HEK293 (cell line): ENCODE data around the gene KLLN.

ENCODE experiments used
- CTCF ChIA-PET: fragments of 350-600 bp; formaldehyde crosslinking; extraction: SDS; loops from one replicate; lab custom pipeline; 2021; ENCODE audit warnings: antibody characterized with exemption; lab: Yijun Ruan, JAX
- POLR2A ChIA-PET: fragments of 300-600 bp; formaldehyde crosslinking; extraction: SDS; loops from one replicate; lab custom pipeline; 2020; ENCODE audit warnings: antibody characterized with exemption, inconsistent platforms; lab: Yijun Ruan, JAX
- H3K27ac ChIP-seq: fragments of 200-500 bp; sonication (Bioruptor generic); 2 replicates; pipeline ENCODE4 v1.5.1; 2014; ENCODE audit warnings: low read depth, low read length, control low read depth, inconsistent platforms; ENCODE audit errors: extremely low read depth
- H3K36me3 ChIP-seq, 2 experiments: fragments of 200-500 bp in 1 of 2; sonication (Bioruptor generic) in 1 of 2; 1 replicate in 1 of 2; 2 replicates in 1 of 2; pipeline ENCODE4 v1.5.1; 2014 to 2017; ENCODE audit warnings: inconsistent platforms in 2 of 2, low read length in 2 of 2; ENCODE audit not compliant: control insufficient read depth in 2 of 2, insufficient read depth in 1 of 2
- H3K4me1 ChIP-seq: fragments of 200-500 bp; sonication (Bioruptor generic); 2 replicates; pipeline ENCODE4 v1.5.1; 2014; ENCODE audit warnings: mild to moderate bottlenecking, low read length, inconsistent platforms; ENCODE audit not compliant: control insufficient read depth, insufficient read depth
- H3K4me3 ChIP-seq: 2 replicates; pipeline ENCODE4 v1.5.1; 2011; ENCODE audit warnings: low read depth, mild to moderate bottlenecking, control low read depth, low read length, moderate library complexity
- H3K9me3 ChIP-seq: fragments of 200-500 bp; sonication (Bioruptor generic); 2 replicates; pipeline ENCODE4 v1.5.1; 2014; ENCODE audit warnings: low read depth, low read length, inconsistent platforms; ENCODE audit not compliant: control insufficient read depth, insufficient read depth
- IKZF3 ChIP-seq: fragments of 450-650 bp; IDR thresholded peaks from 2 replicates; pipeline ENCODE4 v1.5.0; 2018; ENCODE audit warnings: missing biosample characterization, mild to moderate bottlenecking, missing genetic modification characterization, moderate library complexity
- OSR2 ChIP-seq: fragments of 450-650 bp; formaldehyde crosslinking; IDR thresholded peaks from 2 replicates; pipeline ENCODE4 v1.5.1; 2016; ENCODE audit warnings: missing biosample characterization, missing genetic modification characterization
- SP2 ChIP-seq: fragments of 450-650 bp; formaldehyde crosslinking; IDR thresholded peaks from 2 replicates; pipeline ENCODE4 v1.5.1; 2016; ENCODE audit warnings: missing biosample characterization, missing genetic modification characterization
- SP7 ChIP-seq: fragments of 450-650 bp; formaldehyde crosslinking; IDR thresholded peaks from 2 replicates; pipeline ENCODE4 v1.5.1; 2016; ENCODE audit warnings: missing biosample characterization, missing genetic modification characterization
- TCF7L2 ChIP-seq: IDR thresholded peaks from 2 replicates; pipeline ENCODE4 v1.6.1; 2011; ENCODE audit warnings: low read depth, mild to moderate bottlenecking, inconsistent platforms, low read length, moderate library complexity, borderline replicate concordance
- YY1 ChIP-seq: fragments of 450-650 bp; formaldehyde crosslinking; IDR thresholded peaks from 2 replicates; pipeline ENCODE4 v1.5.1; 2018; ENCODE audit warnings: missing biosample characterization, missing genetic modification characterization
- ZBTB10 ChIP-seq: fragments of 450-650 bp; formaldehyde crosslinking; IDR thresholded peaks from 2 replicates; pipeline ENCODE4 v1.5.1; 2016; ENCODE audit warnings: missing biosample characterization, missing genetic modification characterization
- ZBTB48 ChIP-seq: fragments of 450-650 bp; formaldehyde crosslinking; IDR thresholded peaks from 2 replicates; pipeline ENCODE4 v1.5.1; 2016; ENCODE audit warnings: missing biosample characterization, missing genetic modification characterization
- ZNF132 ChIP-seq: fragments of 450-650 bp; formaldehyde crosslinking; IDR thresholded peaks from 2 replicates; pipeline ENCODE4 v1.5.1; 2017; ENCODE audit warnings: missing biosample characterization, missing genetic modification characterization, borderline replicate concordance
- ZNF292 ChIP-seq: fragments of 450-650 bp; formaldehyde crosslinking; IDR thresholded peaks from 2 replicates; pipeline ENCODE4 v1.5.1; 2016; ENCODE audit warnings: low read depth, missing biosample characterization, missing genetic modification characterization, borderline replicate concordance
- ZNF302 ChIP-seq: fragments of 450-650 bp; formaldehyde crosslinking; IDR thresholded peaks from 2 replicates; pipeline ENCODE4 v1.5.1; 2016; ENCODE audit warnings: missing biosample characterization, missing genetic modification characterization, low read depth
- ZNF341 ChIP-seq: fragments of 450-650 bp; formaldehyde crosslinking; IDR thresholded peaks from 2 replicates; pipeline ENCODE4; 2016; ENCODE audit warnings: low read depth, missing biosample characterization, missing genetic modification characterization
- ZNF391 ChIP-seq: fragments of 450-650 bp; formaldehyde crosslinking; IDR thresholded peaks from 2 replicates; pipeline ENCODE4 v1.5.1; 2016; ENCODE audit warnings: low read depth, missing biosample characterization, missing genetic modification characterization, borderline replicate concordance
- ZNF529 ChIP-seq: fragments of 450-650 bp; formaldehyde crosslinking; IDR thresholded peaks from 2 replicates; pipeline ENCODE4 v1.5.1; 2017; ENCODE audit warnings: missing genetic modification characterization, missing biosample characterization; ENCODE audit not compliant: insufficient replicate concordance
- ZNF600 ChIP-seq: fragments of 450-650 bp; formaldehyde crosslinking; IDR thresholded peaks from 2 replicates; pipeline ENCODE4 v1.5.1; 2016; ENCODE audit warnings: missing biosample characterization, missing genetic modification characterization
- ZNF626 ChIP-seq: fragments of 450-650 bp; sonication (Bioruptor Pico); formaldehyde crosslinking; IDR thresholded peaks from 2 replicates; pipeline ENCODE4 v1.5.1; 2018; ENCODE audit warnings: missing biosample characterization, missing genetic modification characterization, inconsistent platforms
- ZNF660 ChIP-seq: fragments of 450-650 bp; IDR thresholded peaks from 2 replicates; pipeline ENCODE4 v1.5.1; 2018; ENCODE audit warnings: missing biosample characterization, mild to moderate bottlenecking, missing genetic modification characterization
- ZNF791 ChIP-seq: fragments of 450-650 bp; formaldehyde crosslinking; IDR thresholded peaks from 2 replicates; pipeline ENCODE4 v1.5.1; 2016; ENCODE audit warnings: missing biosample characterization, missing genetic modification characterization
- TF ChIP-seq, protein P1 (sequence below): fragments of 450-650 bp; formaldehyde crosslinking; IDR thresholded peaks from 2 replicates; pipeline ENCODE4 v1.5.1; 2017; ENCODE audit warnings: missing biosample characterization, missing genetic modification characterization
- TF ChIP-seq, protein P2 (sequence below): fragments of 450-650 bp; formaldehyde crosslinking; IDR thresholded peaks from 2 replicates; pipeline ENCODE4 v1.5.1; 2016; ENCODE audit warnings: missing biosample characterization, missing genetic modification characterization, low read depth
- TF ChIP-seq, protein P3 (sequence below): fragments of 450-650 bp; formaldehyde crosslinking; IDR thresholded peaks from 2 replicates; pipeline ENCODE4 v1.5.1; 2016; ENCODE audit warnings: missing biosample characterization, missing genetic modification characterization
- TF ChIP-seq, protein P4 (sequence below): fragments of 450-650 bp; formaldehyde crosslinking; IDR thresholded peaks from 2 replicates; pipeline ENCODE4 v1.5.1; 2016; ENCODE audit warnings: missing biosample characterization, missing genetic modification characterization, borderline replicate concordance
- TF ChIP-seq, protein P5 (sequence below): fragments of 450-650 bp; formaldehyde crosslinking; IDR thresholded peaks from 2 replicates; pipeline ENCODE4 v1.5.1; 2016; ENCODE audit warnings: missing biosample characterization, missing genetic modification characterization
- TF ChIP-seq, protein P6 (sequence below): fragments of 450-650 bp; formaldehyde crosslinking; IDR thresholded peaks from 2 replicates; pipeline ENCODE4 v1.5.1; 2017; ENCODE audit warnings: missing biosample characterization, missing genetic modification characterization

Gene KLLN

DNA sequence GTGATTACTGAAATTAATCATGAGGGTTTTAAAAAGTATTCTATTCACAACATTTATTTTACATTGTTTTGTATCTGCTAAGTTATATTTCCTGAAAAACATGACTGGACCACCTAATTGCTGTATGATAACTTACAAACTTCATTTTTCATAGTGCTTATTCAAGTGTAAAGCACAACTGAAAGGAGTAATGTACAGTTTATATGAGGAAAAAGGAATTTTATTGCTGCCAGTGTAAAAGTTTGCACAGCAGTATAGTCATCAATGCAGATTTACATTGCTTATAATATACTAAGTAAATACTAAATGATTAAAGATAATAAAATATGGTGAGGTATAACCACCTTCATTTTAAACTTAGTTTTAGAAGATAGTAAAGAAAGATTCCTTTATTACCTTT is 4.1 kb upstream of the KLLN start:
- POLR2A ChIA-PET = no interaction called here
- H3K27ac ChIP-seq = no peak overlapping the region
- TF ChIP-seq ZNF132 (no peak), OSR2 (tag by site-specific recombination) (peak; percentile 15; the same call in 1 of the 2 replicates), ZNF626 (tag by site-specific recombination) (no peak), ZNF292 (tag by site-specific recombination) (no peak), ZNF529 (tag by site-specific recombination) (peak; percentile 7), ZNF391 (tag by site-specific recombination) (no peak), IKZF3 (peak; percentile 53; the same call in 1 of the 2 replicates), ZBTB48 (tag by site-specific recombination) (no peak), ZNF791 (tag by site-specific recombination) (no peak), ZNF341 (tag by site-specific recombination) (no peak), ZNF600 (tag by site-specific recombination) (no peak), YY1 (tag by site-specific recombination) (no peak), TCF7L2 (no peak), ZNF660 (no peak), ZNF302 (tag by site-specific recombination) (no peak), SP2 (tag by site-specific recombination) (no peak), ZBTB10 (no peak), SP7 (tag by site-specific recombination) (no peak)
- TF ChIP-seq, protein P1, sequence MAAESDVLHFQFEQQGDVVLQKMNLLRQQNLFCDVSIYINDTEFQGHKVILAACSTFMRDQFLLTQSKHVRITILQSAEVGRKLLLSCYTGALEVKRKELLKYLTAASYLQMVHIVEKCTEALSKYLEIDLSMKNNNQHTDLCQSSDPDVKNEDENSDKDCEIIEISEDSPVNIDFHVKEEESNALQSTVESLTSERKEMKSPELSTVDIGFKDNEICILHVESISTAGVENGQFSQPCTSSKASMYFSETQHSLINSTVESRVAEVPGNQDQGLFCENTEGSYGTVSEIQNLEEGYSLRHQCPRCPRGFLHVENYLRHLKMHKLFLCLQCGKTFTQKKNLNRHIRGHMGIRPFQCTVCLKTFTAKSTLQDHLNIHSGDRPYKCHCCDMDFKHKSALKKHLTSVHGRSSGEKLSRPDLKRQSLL (tag by site-specific recombination) = no peak
- TF ChIP-seq, protein P2, sequence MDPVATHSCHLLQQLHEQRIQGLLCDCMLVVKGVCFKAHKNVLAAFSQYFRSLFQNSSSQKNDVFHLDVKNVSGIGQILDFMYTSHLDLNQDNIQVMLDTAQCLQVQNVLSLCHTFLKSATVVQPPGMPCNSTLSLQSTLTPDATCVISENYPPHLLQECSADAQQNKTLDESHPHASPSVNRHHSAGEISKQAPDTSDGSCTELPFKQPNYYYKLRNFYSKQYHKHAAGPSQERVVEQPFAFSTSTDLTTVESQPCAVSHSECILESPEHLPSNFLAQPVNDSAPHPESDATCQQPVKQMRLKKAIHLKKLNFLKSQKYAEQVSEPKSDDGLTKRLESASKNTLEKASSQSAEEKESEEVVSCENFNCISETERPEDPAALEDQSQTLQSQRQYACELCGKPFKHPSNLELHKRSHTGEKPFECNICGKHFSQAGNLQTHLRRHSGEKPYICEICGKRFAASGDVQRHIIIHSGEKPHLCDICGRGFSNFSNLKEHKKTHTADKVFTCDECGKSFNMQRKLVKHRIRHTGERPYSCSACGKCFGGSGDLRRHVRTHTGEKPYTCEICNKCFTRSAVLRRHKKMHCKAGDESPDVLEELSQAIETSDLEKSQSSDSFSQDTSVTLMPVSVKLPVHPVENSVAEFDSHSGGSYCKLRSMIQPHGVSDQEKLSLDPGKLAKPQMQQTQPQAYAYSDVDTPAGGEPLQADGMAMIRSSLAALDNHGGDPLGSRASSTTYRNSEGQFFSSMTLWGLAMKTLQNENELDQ = no peak
- TF ChIP-seq, protein P3, sequence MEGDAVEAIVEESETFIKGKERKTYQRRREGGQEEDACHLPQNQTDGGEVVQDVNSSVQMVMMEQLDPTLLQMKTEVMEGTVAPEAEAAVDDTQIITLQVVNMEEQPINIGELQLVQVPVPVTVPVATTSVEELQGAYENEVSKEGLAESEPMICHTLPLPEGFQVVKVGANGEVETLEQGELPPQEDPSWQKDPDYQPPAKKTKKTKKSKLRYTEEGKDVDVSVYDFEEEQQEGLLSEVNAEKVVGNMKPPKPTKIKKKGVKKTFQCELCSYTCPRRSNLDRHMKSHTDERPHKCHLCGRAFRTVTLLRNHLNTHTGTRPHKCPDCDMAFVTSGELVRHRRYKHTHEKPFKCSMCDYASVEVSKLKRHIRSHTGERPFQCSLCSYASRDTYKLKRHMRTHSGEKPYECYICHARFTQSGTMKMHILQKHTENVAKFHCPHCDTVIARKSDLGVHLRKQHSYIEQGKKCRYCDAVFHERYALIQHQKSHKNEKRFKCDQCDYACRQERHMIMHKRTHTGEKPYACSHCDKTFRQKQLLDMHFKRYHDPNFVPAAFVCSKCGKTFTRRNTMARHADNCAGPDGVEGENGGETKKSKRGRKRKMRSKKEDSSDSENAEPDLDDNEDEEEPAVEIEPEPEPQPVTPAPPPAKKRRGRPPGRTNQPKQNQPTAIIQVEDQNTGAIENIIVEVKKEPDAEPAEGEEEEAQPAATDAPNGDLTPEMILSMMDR (tag by site-specific recombination) = no peak
- TF ChIP-seq, protein P4, sequence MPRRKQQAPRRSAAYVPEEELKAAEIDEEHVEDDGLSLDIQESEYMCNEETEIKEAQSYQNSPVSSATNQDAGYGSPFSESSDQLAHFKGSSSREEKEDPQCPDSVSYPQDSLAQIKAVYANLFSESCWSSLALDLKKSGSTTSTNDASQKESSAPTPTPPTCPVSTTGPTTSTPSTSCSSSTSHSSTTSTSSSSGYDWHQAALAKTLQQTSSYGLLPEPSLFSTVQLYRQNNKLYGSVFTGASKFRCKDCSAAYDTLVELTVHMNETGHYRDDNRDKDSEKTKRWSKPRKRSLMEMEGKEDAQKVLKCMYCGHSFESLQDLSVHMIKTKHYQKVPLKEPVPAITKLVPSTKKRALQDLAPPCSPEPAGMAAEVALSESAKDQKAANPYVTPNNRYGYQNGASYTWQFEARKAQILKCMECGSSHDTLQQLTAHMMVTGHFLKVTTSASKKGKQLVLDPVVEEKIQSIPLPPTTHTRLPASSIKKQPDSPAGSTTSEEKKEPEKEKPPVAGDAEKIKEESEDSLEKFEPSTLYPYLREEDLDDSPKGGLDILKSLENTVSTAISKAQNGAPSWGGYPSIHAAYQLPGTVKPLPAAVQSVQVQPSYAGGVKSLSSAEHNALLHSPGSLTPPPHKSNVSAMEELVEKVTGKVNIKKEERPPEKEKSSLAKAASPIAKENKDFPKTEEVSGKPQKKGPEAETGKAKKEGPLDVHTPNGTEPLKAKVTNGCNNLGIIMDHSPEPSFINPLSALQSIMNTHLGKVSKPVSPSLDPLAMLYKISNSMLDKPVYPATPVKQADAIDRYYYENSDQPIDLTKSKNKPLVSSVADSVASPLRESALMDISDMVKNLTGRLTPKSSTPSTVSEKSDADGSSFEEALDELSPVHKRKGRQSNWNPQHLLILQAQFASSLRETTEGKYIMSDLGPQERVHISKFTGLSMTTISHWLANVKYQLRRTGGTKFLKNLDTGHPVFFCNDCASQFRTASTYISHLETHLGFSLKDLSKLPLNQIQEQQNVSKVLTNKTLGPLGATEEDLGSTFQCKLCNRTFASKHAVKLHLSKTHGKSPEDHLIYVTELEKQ (tag by site-specific recombination) = no peak
- TF ChIP-seq, protein P5, sequence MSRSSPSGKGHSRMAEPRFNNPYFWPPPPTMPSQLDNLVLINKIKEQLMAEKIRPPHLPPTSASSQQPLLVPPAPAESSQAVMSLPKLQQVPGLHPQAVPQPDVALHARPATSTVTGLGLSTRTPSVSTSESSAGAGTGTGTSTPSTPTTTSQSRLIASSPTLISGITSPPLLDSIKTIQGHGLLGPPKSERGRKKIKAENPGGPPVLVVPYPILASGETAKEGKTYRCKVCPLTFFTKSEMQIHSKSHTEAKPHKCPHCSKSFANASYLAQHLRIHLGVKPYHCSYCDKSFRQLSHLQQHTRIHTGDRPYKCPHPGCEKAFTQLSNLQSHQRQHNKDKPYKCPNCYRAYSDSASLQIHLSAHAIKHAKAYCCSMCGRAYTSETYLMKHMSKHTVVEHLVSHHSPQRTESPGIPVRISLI = no peak
- TF ChIP-seq, protein P6, sequence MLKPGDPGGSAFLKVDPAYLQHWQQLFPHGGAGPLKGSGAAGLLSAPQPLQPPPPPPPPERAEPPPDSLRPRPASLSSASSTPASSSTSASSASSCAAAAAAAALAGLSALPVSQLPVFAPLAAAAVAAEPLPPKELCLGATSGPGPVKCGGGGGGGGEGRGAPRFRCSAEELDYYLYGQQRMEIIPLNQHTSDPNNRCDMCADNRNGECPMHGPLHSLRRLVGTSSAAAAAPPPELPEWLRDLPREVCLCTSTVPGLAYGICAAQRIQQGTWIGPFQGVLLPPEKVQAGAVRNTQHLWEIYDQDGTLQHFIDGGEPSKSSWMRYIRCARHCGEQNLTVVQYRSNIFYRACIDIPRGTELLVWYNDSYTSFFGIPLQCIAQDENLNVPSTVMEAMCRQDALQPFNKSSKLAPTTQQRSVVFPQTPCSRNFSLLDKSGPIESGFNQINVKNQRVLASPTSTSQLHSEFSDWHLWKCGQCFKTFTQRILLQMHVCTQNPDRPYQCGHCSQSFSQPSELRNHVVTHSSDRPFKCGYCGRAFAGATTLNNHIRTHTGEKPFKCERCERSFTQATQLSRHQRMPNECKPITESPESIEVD (tag by site-specific recombination) = peak; percentile 100

More for the DNA sequence above, 4.1 kb upstream of the KLLN start:
- Histone ChIP-seq H3K4me1 (peaks cover 14% of the 10 kb centered on the region; the same call in 1 of the 2 replicates), H3K4me3 (peak overlapping the region; percentile 60), H3K9me3 (no peaks in the 10 kb centered on the region), H3K36me3 (no peaks in the 10 kb centered on the region)
- CTCF ChIA-PET = no interaction called here
